OCI-LY1 (cell line): ENCODE measurements around the gene HOXC13.

ENCODE experiments used
- CTCF ChIP-seq: fragments of 200-600 bp; sonication (generic), shearing (Covaris generic); IDR thresholded peaks from 2 replicates; pipeline ENCODE4 v1.5.1; 2017; ENCODE audit warnings: mild to moderate bottlenecking, antibody characterized with exemption, low read length, moderate library complexity, mixed read lengths
- EZH2 ChIP-seq: fragments of 200-600 bp; sonication (generic), shearing (Covaris generic); IDR thresholded peaks from 2 replicates; pipeline ENCODE4 v1.8.0; 2017; ENCODE audit warnings: borderline replicate concordance, mixed run types, mild to moderate bottlenecking, antibody characterized with exemption, low read length, moderate library complexity, mixed read lengths

- TF ChIP-seq CTCF, result no peak
- TF ChIP-seq EZH2, result no peak
Measured at GRCh38 chr12:53951577-53952334, 13.1 kb downstream of the HOXC13 start.
